BE2C (cell line): ENCODE measurements around the gene CRYBG2.

ENCODE experiments used
- DNase-seq: peaks from one replicate; pipeline ENCODE4 v3.0.0-alpha.2; 2020
- H3K27me3 ChIP-seq: fragments of 250-450 bp; sonication (Bioruptor Pico); 2 replicates; pipeline ENCODE4 v1.5.1; 2020; ENCODE audit warnings: mild to moderate bottlenecking
- H3K36me3 ChIP-seq: fragments of 250-450 bp; sonication (Bioruptor Pico); 2 replicates; pipeline ENCODE4 v1.5.1; 2020; ENCODE audit warnings: mild to moderate bottlenecking
- H3K4me1 ChIP-seq: fragments of 250-450 bp; sonication (Bioruptor Pico); 2 replicates; pipeline ENCODE4 v1.5.1; 2020
- H3K4me3 ChIP-seq: 2 replicates; pipeline ENCODE4 v1.5.1; 2011; ENCODE audit warnings: low read depth, low read length
- H3K9me3 ChIP-seq: fragments of 250-450 bp; sonication (Bioruptor Pico); 2 replicates; pipeline ENCODE4 v1.5.1; 2020
- TF ChIP-seq, protein P1 (sequence below): IDR thresholded peaks from 2 replicates; pipeline ENCODE4 v1.5.1; 2012; ENCODE audit warnings: mild to moderate bottlenecking, low read depth, low read length

The CRYBG2 gene

GRCh38 chr1:26307363-26307781, 46.6 kb downstream of the CRYBG2 start:
- Histone ChIP-seq H3K4me1 (no peaks in the 10 kb centered on the region), H3K27me3 (no peaks in the 10 kb centered on the region), H3K36me3 (no peaks in the 10 kb centered on the region), H3K9me3 (no peaks in the 10 kb centered on the region), H3K4me3 (no peak overlapping the region)
- DNase-seq, result no peak
- TF ChIP-seq, protein P1, sequence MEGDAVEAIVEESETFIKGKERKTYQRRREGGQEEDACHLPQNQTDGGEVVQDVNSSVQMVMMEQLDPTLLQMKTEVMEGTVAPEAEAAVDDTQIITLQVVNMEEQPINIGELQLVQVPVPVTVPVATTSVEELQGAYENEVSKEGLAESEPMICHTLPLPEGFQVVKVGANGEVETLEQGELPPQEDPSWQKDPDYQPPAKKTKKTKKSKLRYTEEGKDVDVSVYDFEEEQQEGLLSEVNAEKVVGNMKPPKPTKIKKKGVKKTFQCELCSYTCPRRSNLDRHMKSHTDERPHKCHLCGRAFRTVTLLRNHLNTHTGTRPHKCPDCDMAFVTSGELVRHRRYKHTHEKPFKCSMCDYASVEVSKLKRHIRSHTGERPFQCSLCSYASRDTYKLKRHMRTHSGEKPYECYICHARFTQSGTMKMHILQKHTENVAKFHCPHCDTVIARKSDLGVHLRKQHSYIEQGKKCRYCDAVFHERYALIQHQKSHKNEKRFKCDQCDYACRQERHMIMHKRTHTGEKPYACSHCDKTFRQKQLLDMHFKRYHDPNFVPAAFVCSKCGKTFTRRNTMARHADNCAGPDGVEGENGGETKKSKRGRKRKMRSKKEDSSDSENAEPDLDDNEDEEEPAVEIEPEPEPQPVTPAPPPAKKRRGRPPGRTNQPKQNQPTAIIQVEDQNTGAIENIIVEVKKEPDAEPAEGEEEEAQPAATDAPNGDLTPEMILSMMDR, result no peak

DNA sequence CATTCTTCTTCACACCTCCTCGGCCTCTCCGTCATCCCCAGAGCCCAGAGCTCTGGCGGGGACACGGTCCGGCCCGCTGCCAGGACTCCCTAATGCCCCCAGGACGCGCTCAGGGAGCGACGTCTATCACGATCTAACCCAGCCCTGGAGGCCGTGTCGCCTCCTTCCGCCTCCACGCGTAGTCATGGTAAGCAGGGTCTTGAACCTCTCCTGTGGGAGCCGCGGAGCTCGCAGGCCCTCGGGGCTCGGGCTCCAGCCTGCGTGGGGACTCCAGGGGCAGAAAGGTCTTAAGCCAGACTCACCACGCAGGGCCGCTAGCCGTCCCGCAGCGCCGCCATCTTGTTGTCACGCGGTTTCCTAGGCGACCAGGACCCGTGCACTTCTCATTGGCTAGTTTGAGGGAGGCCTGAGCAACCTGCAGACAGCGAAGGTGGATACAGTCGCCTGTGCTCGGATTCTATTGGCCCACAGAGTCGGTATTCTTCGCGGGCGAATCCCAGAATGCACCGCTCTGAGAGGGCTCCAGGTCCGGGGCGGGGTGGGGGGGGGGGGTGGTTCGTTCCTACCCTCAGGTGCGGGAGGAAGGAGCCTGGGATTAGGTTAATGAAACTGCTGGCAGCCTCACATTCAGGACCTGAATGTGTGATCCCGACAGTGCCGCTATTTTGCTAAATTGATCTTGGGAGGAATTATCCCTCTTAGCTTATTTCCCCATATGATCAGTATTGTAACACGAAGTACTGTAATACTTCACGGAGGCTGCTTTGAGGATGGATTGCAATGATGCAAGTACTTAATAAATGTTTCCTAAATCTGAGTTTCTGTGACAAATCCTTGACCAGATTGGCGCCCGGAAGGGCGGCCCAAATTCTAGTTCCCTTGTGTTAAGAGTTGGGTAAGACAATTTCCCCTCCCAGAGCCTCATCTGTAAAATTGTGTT, 47.4 kb downstream of the CRYBG2 start, which contains the start of gene UBXN11:
Gene UBXN11, minus strand, starts transcription at position 347 of the 940 bp plus-strand sequence. CDS start 3,753 bp downstream, outside the sequence.
- TF ChIP-seq, protein P1, result no peak
- H3K4me1 ChIP-seq, result no peaks in the 10 kb centered on the region
- peak within 1 kb of the TSS; percentile 69 for H3K4me3 ChIP-seq
- H3K36me3 ChIP-seq, result no peaks in the 10 kb centered on the region
- H3K27me3 ChIP-seq, result no peaks in the 10 kb centered on the region
- no peaks in the 10 kb centered on the region for H3K9me3 ChIP-seq
- peak; percentile 89 for DNase-seq

DNA sequence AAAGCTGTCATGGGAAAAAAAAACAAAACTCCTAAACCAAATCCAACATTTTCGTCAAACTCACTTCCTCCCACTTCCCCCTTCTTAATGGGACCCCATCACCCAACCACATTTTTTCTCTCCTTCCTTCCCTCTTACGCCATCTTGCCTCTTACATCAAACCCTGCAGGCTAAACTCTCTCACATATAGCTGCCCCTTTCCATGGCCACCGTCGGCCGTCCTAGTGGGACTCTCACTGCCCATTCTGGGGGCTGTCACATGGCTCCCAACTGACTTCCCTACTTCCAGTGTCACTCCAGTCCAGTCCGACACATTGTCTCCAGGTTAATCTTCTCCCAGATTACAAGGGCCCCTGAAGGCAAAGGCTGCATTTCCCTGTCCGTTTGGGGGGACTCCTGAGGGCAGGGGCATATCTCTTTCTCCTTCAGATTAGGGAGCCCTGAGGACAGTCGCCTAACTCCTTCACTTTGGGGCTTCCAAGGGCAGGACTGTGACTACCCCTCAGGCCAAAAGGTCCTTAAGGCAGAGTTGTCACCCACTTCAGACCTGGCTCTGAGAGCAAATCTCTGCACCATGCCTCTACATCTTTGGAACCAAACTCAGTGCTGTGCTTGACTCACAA, 48.2 kb downstream of the CRYBG2 start:
- no peaks in the 10 kb centered on the region for H3K36me3 ChIP-seq
- H3K27me3 ChIP-seq, result no peaks in the 10 kb centered on the region
- no peaks in the 10 kb centered on the region for H3K4me1 ChIP-seq
- TF ChIP-seq, protein P1, result no peak
- H3K4me3 ChIP-seq, result peak overlapping the region; percentile 69
- H3K9me3 ChIP-seq, result no peaks in the 10 kb centered on the region
- DNase-seq, result no peak

DNA sequence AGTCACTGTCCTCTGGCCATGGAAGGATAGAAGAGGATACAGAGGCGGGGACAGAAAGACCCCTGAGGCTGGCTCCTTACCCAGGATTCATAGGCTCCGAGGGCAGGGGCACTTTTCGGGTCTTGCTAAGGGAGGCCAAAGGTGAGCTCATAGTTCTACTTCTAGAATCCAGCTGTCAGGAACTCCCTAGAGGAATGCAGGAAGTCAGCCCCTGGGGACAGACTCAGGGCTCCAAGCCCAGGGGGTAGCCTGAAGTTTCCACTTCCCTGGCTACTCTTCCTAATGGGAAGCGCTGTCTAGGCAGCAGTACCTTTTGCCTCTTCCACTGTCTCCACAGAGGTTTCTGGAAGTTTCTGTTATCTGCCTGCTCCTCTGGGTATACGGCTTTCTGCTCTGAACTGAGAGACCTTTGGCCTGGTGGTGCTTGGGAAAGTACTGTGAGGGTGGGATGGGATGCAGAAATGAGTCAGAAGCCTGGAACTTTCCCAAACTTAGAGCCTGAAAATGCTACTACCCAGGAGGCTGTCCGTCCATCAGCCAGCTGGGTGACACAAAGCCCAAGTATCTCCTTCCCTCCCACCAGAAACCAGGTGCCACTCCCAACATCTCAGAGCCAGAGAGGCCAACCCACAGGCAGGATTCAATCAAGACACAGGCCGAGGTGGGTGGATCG, 51.1 kb downstream of the CRYBG2 start:
- Histone ChIP-seq H3K4me1 (no peaks in the 10 kb centered on the region), H3K36me3 (no peaks in the 10 kb centered on the region), H3K27me3 (no peaks in the 10 kb centered on the region), H3K4me3 (no peak overlapping the region), H3K9me3 (no peaks in the 10 kb centered on the region)
- no peak for DNase-seq
- TF ChIP-seq, protein P1, result no peak

DNA sequence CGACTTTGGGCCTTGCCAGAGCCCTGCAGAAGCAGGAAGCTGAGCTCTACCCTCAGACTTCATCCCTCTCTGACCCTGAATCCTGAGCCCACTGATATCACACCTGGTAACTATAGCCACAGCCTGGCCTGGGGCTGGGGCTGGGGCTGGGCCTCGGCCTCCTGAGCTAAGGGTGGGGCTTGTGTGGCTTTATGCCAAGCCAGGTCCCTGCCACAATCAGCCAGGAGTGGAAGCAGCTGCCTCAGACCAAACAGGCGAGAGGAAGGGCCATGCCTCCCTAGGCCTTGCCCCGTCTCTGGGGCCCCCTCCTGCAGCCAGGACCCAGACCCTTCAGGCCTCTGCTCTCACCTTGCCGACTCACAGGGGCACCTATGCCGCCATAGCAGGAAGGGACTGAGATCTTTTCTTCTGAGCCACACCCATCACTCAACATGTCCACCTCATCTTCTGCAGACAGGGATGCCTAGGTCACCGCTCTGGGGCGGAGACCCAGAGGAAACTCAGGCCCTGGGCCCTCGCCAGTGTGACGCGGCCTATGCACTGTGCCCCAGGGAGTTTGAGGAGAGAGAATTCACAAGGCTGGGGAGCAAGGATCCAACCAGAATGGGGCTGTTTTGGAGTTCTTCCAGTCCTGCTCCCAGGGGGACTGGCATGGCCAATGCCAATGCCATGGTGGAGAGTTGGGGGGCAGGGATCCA, 53.2 kb downstream of the CRYBG2 start:
- no peaks in the 10 kb centered on the region for H3K27me3 ChIP-seq
- TF ChIP-seq, protein P1, result no peak
- no peak for DNase-seq
- H3K9me3 ChIP-seq, result no peaks in the 10 kb centered on the region
- no peak overlapping the region for H3K4me3 ChIP-seq
- no peaks in the 10 kb centered on the region for H3K36me3 ChIP-seq
- H3K4me1 ChIP-seq, result no peaks in the 10 kb centered on the region
